ENCODE results near the gene OSTN.
"Not testable (repeated sequence)": the region's sequence is repeated elsewhere in the genome, so short reads cannot be mapped to it uniquely, and the experiment has no call there.

The OSTN gene

DNA sequence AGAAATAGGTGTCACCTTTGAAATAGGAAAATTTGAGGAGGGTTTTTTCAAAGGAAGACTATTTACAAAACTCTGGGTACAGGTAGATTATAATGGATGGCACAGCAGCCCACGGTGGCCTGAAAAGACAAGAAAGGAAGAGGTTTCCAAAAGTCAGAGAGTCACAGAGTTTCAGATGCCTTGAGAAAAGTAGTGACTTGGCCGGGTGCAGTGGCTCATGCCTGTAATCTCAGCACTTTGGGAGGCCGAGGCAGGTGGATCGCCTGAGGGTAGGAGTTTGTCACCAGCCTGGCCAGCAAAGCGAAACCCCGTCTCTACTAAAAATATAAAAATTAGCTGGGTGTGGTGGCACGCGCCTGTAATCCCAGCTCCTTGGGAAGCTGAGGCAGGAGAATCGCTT lies 35.2 kb downstream of the OSTN start:
- no peak for DNase-seq (ENCODE audit: low read depth, low spot score)

DNA sequence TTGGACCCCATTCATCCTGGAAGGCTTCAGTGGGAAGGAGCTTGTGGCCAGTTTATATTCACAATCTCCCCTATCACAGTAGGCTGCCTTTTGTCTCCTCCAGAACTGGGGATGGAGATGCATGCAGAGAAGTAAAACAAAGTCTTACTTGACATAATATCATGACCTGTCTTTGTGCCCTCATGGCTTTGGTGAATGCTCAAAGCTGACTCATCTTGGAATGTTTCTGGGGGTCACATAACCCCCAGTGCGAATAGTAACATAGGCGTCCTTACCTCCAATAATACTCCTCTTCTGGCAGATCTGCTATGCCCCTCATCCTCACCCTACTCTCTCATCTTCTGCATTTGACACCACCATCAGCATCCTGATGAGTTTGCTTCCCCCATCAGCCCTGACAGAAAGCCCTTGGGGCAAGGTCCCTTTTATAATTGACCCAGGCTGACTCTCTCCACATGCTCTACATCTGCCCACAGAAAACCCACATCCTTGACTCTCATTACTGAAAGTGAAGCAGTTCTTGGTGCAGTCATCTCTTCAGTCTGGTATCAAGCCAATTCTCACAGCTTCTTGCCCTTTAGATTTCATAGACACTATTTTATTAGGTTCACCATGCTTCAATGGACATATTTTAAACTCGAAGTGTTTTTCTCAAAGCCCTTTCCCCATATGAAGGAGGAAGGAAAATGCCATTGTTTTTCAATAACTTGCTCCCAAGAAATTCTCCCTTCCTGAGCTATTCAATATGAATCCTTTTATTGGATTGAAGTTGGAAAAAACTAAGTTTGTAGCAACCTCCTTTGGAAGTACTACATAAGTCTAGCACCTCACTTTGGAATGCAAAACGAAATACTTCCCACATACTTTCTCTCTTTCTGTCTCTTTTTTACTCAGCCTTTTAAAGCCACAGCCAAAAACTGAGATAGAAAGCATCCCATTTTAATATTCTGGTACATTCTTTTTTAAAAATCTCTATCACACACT lies 36.6 kb downstream of the OSTN start:
- DNase-seq (ENCODE audit: low read depth, low spot score) = no peak

DNA sequence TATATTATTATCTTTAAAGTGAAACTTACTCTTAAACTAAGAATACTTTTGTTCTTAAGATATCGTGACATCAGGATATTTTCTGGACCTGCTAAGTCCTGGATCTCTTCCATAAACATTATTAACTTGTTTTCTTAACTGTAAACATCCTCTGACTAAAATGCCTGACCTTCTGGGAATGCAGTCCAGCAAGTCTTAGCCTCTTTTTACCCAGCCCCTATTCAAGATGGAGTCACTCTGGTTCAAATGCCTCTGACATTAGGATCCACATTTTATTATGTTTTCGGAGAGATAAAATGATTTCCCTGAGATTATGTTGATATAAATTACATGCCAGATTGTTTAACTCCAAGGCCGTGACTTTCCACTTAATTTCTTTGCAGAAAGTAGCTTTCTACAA lies 37.6 kb downstream of the OSTN start:
- DNase-seq (ENCODE audit: low read depth, low spot score) = no peak

DNA sequence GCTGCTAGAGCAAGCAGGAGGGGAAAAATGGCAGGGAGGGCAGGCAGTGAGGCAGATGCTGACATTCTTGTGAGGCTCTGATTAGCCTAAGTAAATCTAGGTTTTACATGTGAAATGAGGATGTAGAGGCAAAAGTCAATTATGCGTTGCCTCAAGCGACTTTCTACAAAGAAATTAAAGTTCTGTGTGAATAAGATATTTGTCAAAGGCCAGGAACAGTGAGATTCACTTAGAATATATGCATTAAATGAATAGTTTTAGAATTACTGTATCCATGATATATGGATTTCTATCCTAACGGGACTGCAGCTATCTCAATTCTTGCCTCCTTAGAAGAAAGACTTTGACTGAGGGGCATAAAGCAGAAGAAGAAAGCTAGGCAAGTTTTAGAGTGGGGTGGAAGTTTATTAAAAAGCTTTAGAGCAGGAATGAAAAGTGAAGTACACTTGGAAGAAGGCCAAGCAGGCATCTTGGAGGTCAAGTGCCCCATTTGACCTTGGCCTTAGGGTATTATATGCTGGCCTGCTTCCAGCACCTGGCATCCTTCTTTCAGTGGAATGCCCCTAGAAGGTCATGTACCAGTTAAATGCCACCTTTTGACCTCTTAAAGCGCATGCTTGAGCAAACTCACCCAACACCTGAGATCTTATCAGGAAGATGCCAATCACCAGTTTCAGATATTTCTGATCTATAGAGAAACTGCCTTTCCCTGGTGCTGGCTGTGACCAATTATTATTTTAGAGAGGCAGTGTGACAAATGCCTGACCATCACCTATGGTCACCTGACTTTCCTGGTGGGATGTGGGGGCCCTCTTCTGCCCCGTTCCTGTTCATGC lies 38.2 kb downstream of the OSTN start:
- no peak for DNase-seq (ENCODE audit: low read depth, low spot score)

DNA sequence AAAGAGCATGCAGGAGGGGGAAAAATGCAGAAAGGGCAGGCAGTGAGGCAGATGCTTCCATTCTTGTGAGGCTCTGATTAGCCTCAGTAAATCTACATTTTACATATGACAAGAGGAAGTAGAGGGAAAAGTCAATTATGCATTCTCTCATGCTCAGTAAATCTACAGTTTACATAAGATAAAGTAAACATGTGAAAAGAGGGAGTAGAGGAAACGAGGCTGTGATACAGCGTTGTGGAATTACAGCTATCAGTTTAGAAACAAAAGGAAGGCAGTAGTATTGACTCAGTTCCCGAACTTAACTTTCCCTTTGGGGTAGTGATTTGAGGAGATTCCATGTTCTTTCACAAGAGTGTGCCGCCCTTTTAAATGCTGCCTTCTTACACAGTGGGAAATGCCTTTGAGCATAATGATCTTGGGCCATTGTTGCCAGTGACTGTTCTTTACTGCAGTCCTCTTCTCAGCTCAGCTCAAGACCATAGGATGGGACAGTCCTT lies 39.3 kb downstream of the OSTN start:
- DNase-seq (ENCODE audit: low read depth, low spot score) = no peak

DNA sequence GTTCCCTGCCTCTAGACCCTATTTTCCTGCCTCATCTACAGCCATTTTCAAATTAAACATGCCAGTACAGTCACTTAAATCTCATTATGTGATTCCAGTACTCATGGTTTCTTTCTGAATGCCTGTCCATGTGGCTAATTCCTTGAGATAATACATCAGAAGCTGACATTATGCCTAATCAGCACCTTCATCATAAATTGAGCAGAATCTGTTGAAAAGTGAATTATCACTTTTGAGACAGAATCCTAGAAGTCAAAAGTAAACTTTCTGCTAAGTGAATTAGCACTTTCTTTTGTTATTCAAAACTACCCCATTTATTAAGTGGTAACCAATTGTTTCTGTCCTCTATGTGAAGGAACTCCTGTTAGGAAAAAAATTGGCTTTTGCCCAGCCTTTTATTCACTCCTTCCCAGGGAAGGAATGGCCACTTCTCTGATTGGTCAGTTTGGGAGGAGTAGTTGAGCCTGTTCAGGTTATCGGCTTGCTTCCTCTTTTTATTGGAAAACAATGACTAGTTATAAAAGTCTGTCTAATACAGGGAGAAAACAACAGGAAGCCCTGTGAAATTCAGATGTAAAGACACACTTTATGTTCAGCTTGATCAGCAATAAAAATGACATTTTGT lies 40.5 kb downstream of the OSTN start:
- no peak for DNase-seq (ENCODE audit: low read depth, low spot score)

DNA sequence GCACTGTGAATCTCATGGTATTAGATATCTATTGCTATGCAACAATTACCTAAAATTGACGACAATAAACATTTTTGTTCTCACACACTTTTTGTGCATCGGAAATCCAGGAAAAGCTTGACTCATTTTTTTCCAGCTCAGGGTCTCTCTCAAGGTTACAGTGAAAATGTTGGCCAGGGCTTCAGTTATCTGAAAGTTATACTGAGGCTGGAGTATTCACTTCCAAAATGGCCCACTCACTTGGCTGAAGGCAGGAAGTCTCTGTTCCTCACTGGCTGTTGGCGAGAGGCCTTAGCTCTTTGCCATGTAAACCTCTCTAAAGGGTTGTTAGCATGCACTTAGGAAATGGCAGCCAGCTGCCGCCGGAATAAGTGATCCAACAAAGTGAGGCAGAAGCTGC lies 41.4 kb downstream of the OSTN start:
- DNase-seq (ENCODE audit: low read depth, low spot score) = no peak

DNA sequence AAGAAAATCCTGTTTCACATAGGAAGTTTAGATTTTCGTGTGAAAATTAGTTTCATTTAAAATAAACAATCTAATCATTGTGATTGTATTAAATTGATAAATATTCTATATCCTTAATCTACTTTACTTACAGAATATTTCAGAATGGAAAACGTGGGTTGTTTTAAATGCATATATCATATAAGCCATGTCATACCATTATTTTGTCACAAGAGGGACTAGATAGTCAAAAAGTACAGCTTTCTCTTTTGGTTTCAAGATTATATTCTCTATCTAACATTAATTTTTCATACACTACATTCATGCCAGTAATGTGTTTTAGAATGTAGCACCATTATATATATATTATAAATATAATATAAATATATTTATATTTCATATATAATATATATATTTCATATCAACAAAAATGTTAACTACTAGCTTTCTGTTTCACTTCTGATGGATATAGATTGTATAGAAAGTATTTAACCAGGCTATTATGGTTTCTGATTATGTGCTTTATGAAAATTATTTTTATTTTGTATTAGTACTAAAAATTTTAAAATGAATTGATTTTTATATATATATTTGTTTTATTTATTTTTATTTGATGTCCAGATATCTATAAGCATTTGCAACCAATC lies 45.3 kb downstream of the OSTN start:
- DNase-seq (ENCODE audit: low read depth, low spot score) = no peak

DNA sequence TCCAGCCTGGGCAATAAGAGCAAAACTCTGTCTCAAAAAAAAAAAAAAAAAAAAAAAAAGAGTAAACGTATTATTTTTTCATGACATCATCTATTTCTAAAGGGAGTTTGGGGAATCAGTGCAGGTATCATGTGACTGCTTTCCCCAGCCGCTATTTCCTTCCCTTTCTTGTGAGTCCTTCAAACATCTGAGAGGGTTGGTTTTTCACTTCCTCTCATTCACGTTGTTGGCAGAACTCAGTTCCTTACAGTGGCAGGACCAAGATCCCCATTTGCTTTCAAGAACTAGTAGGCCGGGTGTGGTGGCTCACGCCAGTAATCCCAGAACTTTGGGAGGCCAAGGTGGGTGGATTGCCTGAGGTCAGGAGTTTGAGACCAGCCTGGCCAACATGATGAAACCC lies 47.0 kb downstream of the OSTN start:
- not testable (repeated sequence) for DNase-seq (ENCODE audit: low read depth, low spot score)

DNA sequence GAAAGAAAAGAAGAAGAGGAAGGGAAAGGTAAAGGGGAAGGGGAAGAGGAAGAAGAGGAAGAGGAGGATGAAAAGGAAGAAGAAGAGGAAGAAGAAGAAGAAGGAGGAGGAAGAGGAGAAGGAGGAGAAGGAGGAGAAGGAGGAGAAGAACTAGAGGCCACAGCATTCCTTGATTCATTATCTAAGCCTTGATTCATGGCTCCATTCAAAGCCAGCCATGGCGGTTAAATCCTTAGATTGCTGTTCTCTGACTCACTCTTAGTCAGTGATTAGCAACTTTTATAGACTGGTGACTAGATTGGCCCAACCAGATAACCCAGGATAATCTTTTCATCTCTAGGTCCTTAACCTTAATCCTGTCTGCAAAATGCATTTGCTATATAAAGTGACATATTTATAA lies 47.6 kb downstream of the OSTN start:
- no peak for DNase-seq (ENCODE audit: low read depth, low spot score)

DNA sequence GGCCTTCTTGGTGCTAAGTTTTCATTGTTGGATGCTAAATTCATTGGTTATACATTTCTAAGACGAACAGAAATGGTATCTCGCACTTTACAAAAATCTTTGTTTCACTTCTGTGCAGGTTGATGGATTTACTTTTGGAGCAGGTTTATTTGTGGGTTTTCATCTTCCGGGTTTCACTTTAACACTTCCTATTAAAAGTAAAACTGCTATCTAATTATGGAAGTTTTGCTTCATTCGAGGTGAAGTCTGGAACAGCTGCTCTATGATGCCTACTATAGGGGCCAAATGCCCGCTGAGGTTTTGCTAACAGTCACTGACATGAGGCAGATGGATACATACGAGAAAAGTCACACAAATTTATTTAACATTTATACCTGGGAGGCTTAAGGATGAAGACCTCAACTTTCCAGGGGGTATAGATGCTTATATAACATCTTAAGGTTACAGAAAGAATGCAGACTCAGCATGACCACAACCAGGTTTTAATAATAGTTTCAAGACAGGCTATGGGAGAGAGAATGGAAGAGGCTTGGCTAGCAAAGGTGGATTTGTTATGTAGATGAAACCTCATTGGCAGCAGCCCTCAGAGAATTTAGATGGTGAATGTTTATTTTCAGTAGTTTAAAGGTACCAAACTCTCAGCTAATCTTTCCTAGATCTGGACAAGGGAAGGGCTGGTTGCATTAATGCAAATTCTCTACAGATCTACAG lies 54.2 kb downstream of the OSTN start:
- DNase-seq (ENCODE audit: low read depth, low spot score) = no peak

DNA sequence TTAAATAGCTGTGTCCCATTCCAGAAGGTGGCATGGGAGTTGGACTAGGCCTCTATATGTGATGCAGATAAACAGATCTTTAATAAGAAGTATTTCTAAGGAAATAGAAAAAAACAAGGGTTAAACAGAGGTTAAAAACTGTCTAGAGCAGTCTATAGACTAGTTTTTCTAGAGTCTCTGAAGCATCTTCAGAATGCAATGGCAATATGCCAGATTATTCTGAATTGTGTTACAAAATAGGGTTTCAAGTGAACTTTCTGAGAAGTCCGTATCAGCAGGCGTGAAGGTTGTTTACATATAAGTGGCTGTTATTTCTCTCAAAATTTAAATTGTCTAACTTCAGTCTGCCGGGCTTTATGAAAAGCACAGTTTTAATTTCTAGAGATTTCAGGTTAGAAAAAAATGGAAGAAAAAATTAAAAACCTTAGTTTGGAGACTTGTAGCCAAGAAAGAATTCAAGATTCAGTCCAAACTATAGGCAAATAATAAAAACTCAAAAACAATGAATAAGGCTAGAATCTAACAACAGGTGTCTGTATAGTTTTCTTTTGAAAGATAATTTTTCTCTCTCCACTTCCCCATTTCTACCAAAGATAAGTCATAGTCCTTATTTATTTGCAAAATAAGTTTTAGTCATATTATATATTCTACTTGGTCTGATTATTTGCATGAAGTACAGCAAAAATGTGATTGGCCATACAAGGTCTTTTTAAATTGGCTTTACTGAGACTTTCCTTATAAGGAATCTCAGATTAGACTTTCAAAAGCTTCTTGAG lies 55.2 kb downstream of the OSTN start:
- DNase-seq (ENCODE audit: low read depth, low spot score) = no peak

DNA sequence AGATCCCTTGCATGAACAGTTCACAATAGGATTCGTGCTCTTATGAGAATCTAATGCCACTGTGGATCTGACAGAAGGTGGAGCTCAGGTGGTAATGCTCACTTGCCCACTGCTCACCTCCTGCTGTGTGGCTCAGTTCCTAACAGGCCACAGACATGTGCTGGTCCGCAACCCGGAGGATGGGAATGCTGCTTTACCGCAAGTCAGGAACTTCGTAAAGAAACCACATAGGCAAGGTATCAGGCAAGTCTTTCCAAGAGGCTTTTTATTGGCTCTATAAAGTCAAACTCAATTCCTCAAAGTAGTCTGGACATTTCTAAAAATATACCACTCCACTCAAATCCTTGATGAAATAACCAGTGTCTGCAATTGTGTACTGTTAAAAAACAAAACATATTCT lies 56.1 kb downstream of the OSTN start:
- no peak for DNase-seq (ENCODE audit: low read depth, low spot score)

DNA sequence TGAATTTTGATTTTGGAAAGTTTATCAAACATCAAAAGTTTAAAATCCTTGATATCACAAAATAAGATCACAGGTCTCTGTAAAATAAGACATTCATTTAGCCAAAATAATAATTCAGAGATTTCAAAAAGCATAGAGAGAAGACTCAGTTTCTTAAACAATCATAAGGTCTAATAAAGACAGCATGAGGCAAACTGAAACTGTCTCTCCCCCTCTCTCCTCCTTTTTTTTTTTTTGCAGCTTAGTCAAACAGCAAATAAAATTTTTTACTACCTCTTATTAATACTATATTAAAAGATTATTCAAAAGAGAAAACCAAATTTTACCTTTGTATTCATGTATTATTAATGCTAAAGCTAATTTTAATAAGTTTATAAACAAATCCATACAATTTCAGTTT lies 57.4 kb downstream of the OSTN start:
- no peak for DNase-seq (ENCODE audit: low read depth, low spot score)

DNA sequence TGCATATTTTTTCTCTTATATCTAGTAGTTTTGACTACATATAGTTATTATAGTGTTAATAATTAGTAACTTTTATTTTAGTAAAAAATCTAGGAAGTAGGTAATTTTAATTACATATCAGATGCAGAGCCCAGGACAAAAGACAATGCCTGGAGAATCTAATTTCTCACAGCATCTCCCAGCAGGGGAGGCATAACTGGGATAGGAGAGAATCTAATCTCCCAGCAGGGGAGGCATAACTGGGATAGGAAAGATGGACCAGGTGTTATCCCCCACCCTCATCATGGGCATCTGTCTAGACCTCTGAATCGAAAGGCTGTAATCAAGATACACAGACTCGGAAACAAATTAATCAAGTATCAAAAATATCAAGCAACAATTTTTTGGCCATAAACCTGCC lies 58.2 kb downstream of the OSTN start:
- no peak for DNase-seq (ENCODE audit: low read depth, low spot score)

DNA sequence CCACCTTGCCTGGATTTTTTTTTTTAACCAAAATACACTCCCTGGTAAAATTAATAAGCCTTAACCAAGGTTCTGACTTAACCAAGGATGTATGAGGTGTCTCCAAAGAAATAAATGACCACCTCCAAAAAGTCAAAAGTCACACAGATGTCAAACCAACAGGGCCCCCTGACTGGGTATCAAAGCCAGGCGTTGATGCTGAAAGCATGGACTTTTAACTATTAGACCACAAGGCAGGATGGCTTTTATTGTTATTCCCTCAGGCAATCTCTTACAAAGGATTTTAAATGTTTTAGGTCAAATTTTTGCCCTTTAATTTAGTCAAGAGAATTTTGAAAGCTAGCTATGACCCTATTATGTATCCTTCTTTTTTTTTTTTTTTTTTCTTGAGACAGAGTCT lies 60.4 kb downstream of the OSTN start:
- DNase-seq (ENCODE audit: low read depth, low spot score) = no peak

DNA sequence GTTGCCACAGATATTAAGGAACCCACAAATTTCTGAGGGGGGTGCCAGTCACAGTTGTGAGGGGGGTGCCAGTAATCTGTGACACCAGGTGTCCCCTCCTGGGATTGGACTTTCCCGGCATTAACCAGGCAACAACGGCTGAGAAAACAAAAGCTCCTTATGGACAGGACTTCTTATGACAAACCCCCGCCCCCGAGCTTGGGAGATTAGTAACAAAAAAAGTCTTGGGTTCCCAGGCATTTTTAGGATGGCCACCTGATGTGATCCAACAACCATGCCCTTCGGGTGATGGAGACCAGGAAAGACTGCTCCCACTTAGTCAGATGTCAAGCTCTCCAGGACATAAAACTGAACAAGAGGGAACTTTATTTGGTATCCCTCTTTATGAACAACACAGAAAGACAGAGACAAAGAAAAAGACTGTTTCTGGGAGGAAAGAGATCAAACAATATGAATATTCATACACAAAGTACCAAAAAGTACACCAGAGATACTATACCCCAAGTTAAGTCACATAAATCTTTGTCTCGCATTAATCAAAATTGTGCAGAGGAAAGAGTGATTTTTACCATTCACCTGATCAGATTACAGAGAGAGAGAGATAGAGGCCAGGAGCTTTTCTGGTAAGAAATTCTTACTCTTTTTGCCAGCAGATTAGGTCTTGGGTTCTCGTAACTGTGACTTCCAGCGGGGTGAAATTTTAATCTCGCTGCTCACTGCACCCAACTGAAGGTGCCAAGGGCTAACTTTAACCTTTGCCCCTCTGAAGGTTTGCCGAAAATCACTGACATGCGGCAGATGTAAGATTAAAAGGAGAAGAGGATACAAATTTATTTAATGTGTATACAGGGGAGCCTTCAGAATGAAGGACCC lies 61.6 kb downstream of the OSTN start:
- DNase-seq (ENCODE audit: low read depth, low spot score) = no peak

DNA sequence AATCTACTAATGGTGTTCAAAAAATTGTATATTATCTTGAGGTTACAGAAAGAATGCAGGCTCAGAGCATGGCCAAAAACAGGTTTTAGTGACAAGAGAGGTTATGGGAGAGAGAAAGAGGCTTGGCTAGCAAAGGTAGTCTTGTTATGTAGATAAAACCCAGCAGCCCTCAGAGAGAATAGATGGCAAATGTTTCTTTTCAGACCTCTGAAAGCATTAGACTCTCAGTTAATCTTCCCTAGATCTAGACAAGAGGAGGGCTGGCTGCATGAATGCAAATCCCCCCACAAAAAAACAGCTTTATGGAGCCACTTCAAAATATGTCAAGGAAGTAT lies 62.2 kb downstream of the OSTN start:
- DNase-seq (ENCODE audit: low read depth, low spot score) = no peak

DNA sequence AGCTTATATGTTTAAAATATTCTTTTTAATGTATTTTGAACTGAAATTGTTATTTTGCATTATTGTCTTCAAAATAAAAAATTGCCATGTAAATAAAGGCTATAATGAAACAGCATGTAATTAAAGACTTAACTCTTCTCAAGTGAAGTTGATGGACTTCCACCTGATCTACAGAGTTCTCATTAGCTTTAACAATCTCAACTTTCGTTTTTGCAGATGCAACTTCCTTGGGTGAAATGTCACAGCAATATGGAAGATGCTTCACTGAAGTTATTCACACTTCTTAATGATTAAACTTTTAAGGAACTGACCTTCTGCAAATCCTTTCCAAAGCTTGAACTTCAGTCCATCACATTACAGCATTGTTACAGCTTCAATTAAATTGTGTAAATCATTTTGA lies 63.6 kb downstream of the OSTN start:
- no peak for DNase-seq (ENCODE audit: low read depth, low spot score)

Data from activated CD4-positive, CD25-positive, alpha-beta regulatory T cell treated with anti-CD3 and anti-CD28 coated beads, Interleukin-2, amount 50 U/mL, for 16 hours (primary cell).